MM.1S (cell line): ENCODE data around the gene NLRP11.

ENCODE experiments used
- DNase-seq: peaks from one replicate; pipeline ENCODE4 v3.0.0-alpha.2; 2015
- H2AFZ ChIP-seq: fragments of 300-600 bp; sonication (generic); 2 replicates; pipeline ENCODE4 v1.6.0; 2016; ENCODE audit warnings: antibody characterized with exemption, low read length
- H3F3A ChIP-seq: fragments of 300-600 bp; sonication (generic); 2 replicates; pipeline ENCODE4 v1.6.1; 2016; ENCODE audit warnings: mild to moderate bottlenecking, antibody characterized with exemption, low read length, moderate library complexity, mixed read lengths; ENCODE audit not compliant: insufficient read depth
- H3K27ac ChIP-seq: fragments of 300-600 bp; sonication (generic); 2 replicates; pipeline ENCODE4 v1.5.1; 2016; ENCODE audit warnings: mild to moderate bottlenecking, low read length
- H3K27me3 ChIP-seq: fragments of 300-600 bp; sonication (generic); replicated peaks from 2 replicates; pipeline ENCODE4 v1.6.0; 2016; ENCODE audit warnings: low read length; ENCODE audit not compliant: insufficient read depth
- H3K36me3 ChIP-seq: fragments of 300-600 bp; sonication (generic); replicated peaks from 2 replicates; pipeline ENCODE4 v1.6.1; 2016; ENCODE audit warnings: mild to moderate bottlenecking, low read length, mixed read lengths; ENCODE audit not compliant: insufficient read depth
- H3K4me1 ChIP-seq: fragments of 300-600 bp; sonication (generic); 2 replicates; pipeline ENCODE4 v1.6.1; 2016; ENCODE audit warnings: low read length, mixed read lengths
- H3K4me2 ChIP-seq: fragments of 300-600 bp; sonication (generic); 2 replicates; pipeline ENCODE4 v1.6.0; 2016; ENCODE audit warnings: low read depth, low read length
- H3K4me3 ChIP-seq: fragments of 300-600 bp; sonication (generic); 2 replicates; pipeline ENCODE4 v1.5.1; 2016; ENCODE audit warnings: low read length, mixed read lengths
- H3K79me2 ChIP-seq: fragments of 300-600 bp; sonication (generic); 2 replicates; pipeline ENCODE4 v1.6.1; 2016; ENCODE audit warnings: mixed run types, low read length, mixed read lengths
- H3K9ac ChIP-seq: fragments of 300-600 bp; sonication (generic); 2 replicates; pipeline ENCODE4 v1.6.1; 2016; ENCODE audit warnings: low read length, mixed read lengths
- H3K9me2 ChIP-seq: fragments of 300-600 bp; sonication (generic); replicated peaks from 2 replicates; pipeline ENCODE4 v1.6.1; 2016; ENCODE audit warnings: mild to moderate bottlenecking, low read length, mixed read lengths; ENCODE audit not compliant: insufficient read depth
- H3K9me3 ChIP-seq: fragments of 300-600 bp; sonication (generic); replicated peaks from 2 replicates; pipeline ENCODE4 v1.6.1; 2016; ENCODE audit warnings: mild to moderate bottlenecking, low read length, mixed read lengths; ENCODE audit not compliant: insufficient read depth
- H4K20me1 ChIP-seq: fragments of 300-600 bp; sonication (generic); 2 replicates; pipeline ENCODE4 v1.6.1; 2016; ENCODE audit warnings: mild to moderate bottlenecking, low read length, moderate library complexity, mixed read lengths; ENCODE audit not compliant: insufficient read depth
- CTCF ChIP-seq: fragments of 300-600 bp; sonication (generic); IDR thresholded peaks from 2 replicates; pipeline ENCODE4 v1.5.1; 2016; ENCODE audit warnings: antibody characterized with exemption, low read length, mixed read lengths
- EZH2 ChIP-seq: fragments of 300-600 bp; sonication (generic); optimal IDR thresholded peaks from 2 replicates; pipeline ENCODE3; 2017; ENCODE audit warnings: low read depth, mild to moderate bottlenecking, antibody characterized with exemption, low read length, mixed read lengths
- EZH2phosphoT487 ChIP-seq: fragments of 300-600 bp; sonication (generic); IDR thresholded peaks from 2 replicates; pipeline ENCODE4 v1.6.1; 2018; ENCODE audit warnings: antibody characterized with exemption, low read length

NLRP11 gene

GRCh38 chr19:55802281-55802680 lies 29.5 kb downstream of the NLRP11 start:
- no peaks in the 10 kb centered on the region for H4K20me1 ChIP-seq
- no peak for DNase-seq
- no peak overlapping the region for H3K9ac ChIP-seq
- no peaks in the 10 kb centered on the region for H3K9me2 ChIP-seq
- H3K27me3 ChIP-seq: no peaks in the 10 kb centered on the region
- H3F3A ChIP-seq: no peaks in the 10 kb centered on the region
- H3K9me3 ChIP-seq: no peaks in the 10 kb centered on the region
- H2AFZ ChIP-seq: no peak overlapping the region
- no peaks in the 10 kb centered on the region for H3K36me3 ChIP-seq
- H3K4me1 ChIP-seq: no peaks in the 10 kb centered on the region
- no peak overlapping the region for H3K27ac ChIP-seq
- TF ChIP-seq CTCF (no peak), EZH2 (no peak), EZH2phosphoT487 (no peak)
- no peak overlapping the region for H3K4me2 ChIP-seq
- H3K79me2 ChIP-seq: no peaks in the 10 kb centered on the region
- H3K4me3 ChIP-seq: no peak overlapping the region

DNA sequence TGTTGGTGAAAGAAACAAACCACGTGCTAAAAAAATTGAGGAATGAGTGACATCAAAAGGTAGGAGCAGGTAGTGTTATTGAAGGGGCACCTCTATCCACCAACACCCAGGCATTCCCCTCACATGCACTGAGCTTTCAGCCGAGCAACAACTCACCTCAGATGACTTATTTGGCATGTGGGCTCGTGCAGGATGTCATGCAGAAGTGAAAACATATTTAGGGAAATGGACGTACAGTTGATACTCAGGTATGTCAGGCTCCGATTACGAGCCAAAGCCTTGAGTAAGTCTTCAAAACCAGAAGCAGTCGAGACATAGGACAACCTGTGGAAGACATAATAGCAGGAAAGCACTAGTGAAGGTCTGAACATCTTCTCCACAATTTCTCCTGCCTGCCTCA lies 30.4 kb downstream of the NLRP11 start:
- Histone ChIP-seq H3K4me3 (no peak overlapping the region), H3F3A (no peaks in the 10 kb centered on the region), H2AFZ (no peak overlapping the region), H3K9me3 (no peaks in the 10 kb centered on the region), H3K9me2 (no peaks in the 10 kb centered on the region), H3K4me1 (no peaks in the 10 kb centered on the region), H3K36me3 (no peaks in the 10 kb centered on the region), H3K9ac (no peak overlapping the region), H3K27me3 (no peaks in the 10 kb centered on the region), H4K20me1 (no peaks in the 10 kb centered on the region), H3K4me2 (no peak overlapping the region), H3K27ac (no peak overlapping the region), H3K79me2 (no peaks in the 10 kb centered on the region)
- no peak for TF ChIP-seq EZH2phosphoT487
- no peak for TF ChIP-seq CTCF
- no peak for TF ChIP-seq EZH2
- no peak for DNase-seq

DNA sequence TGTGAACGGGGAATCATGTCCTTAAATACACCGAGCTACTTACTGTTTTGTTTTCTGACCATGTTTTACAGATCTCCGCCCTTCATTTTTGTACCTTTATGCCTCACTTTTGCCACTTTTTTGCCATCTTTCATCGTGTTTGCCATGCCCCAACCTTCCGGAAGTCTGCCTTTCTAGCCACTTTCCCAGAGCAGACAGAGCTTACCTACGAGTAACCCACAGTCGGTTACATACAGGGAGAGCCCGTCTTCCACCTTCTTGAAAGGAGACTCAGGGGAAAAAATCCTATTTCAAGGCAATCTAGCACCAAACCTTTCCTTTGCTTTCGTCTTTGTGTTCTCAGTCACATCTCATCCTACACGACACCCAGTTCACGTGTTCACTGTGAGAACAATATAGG lies 36.8 kb downstream of the NLRP11 start:
- Histone ChIP-seq H4K20me1 (no peaks in the 10 kb centered on the region), H3K4me1 (0 out of 2 replicates have a peak, but pooled peaks cover 8% of the 10 kb centered on the region), H3K9ac (no peak overlapping the region), H3K27me3 (no peaks in the 10 kb centered on the region), H2AFZ (no peak overlapping the region), H3F3A (no peaks in the 10 kb centered on the region), H3K79me2 (no peaks in the 10 kb centered on the region), H3K4me2 (no peak overlapping the region), H3K27ac (no peak overlapping the region), H3K4me3 (no peak overlapping the region), H3K9me3 (no peaks in the 10 kb centered on the region), H3K9me2 (no peaks in the 10 kb centered on the region), H3K36me3 (no peaks in the 10 kb centered on the region)
- DNase-seq: no peak
- no peak for TF ChIP-seq EZH2phosphoT487
- TF ChIP-seq EZH2: no peak

GRCh38 chr19:55781112-55781511 lies 50.7 kb downstream of the NLRP11 start:
- no peak overlapping the region for H3K4me3 ChIP-seq
- H4K20me1 ChIP-seq: no peaks in the 10 kb centered on the region
- no peak overlapping the region for H2AFZ ChIP-seq
- H3F3A ChIP-seq: no peaks in the 10 kb centered on the region
- TF ChIP-seq CTCF (no peak), EZH2phosphoT487 (no peak), EZH2 (no peak)
- no peaks in the 10 kb centered on the region for H3K27me3 ChIP-seq
- no peak overlapping the region for H3K9ac ChIP-seq
- no peaks in the 10 kb centered on the region for H3K36me3 ChIP-seq
- no peaks in the 10 kb centered on the region for H3K9me3 ChIP-seq
- no peaks in the 10 kb centered on the region for H3K79me2 ChIP-seq
- no peak for DNase-seq
- H3K4me1 ChIP-seq: peaks cover 7% of the 10 kb centered on the region
- no peaks in the 10 kb centered on the region for H3K9me2 ChIP-seq
- H3K27ac ChIP-seq: no peak overlapping the region
- no peak overlapping the region for H3K4me2 ChIP-seq
